H1 (cell line): ENCODE data around the gene GULP1. TPM values are rescaled to one million over a fixed set of nuclear protein-coding genes. Genes with fewer than 3 reads are reported as not detected.

ENCODE experiments used
- CTCF ChIA-PET: fragments of 300-600 bp; sonication (Branson Sonifier 250); formaldehyde crosslinking; loops from one replicate; lab custom pipeline; 2021; ENCODE audit not compliant: partially characterized antibody; lab: Charles Lee
- POLR2A ChIA-PET: fragments of 300-600 bp; sonication (Branson Sonifier 250); formaldehyde crosslinking; loops from one replicate; lab custom pipeline; 2021; ENCODE audit warnings: inconsistent platforms; ENCODE audit not compliant: partially characterized antibody; lab: Charles Lee
- DNase-seq, 2 experiments: peaks; one replicate each; pipeline versions ENCODE4 v3.0.0 to v3.0.0-alpha.2; 2010 to 2022; ENCODE audit warnings: low spot score in 2 of 2, low read depth in 1 of 2, mixed read lengths in 1 of 2
- FAIRE-seq: peaks from 2 replicates; lab custom pipeline; 2011; peaks lifted over from hg19 to GRCh38; lab: Jason Lieb, UNC
- H2AFZ ChIP-seq: 2 replicates; pipeline ENCODE4 v1.8.1; 2012; ENCODE audit warnings: low read length, inconsistent platforms
- H2AK5ac ChIP-seq: 2 replicates; pipeline ENCODE4 v1.6.1; 2013; ENCODE audit warnings: low read depth, low read length
- H2BK120ac ChIP-seq: replicated peaks from 2 replicates; pipeline ENCODE3; 2013; ENCODE audit warnings: low read depth, low read length, inconsistent platforms
- H2BK12ac ChIP-seq: 2 replicates; pipeline ENCODE4 v1.6.1; 2013; ENCODE audit warnings: low read depth, low read length
- H2BK15ac ChIP-seq: 2 replicates; pipeline ENCODE4 v1.6.1; 2013; ENCODE audit warnings: low read length
- H2BK20ac ChIP-seq: 2 replicates; pipeline ENCODE4 v1.6.1; 2013; ENCODE audit warnings: low read length
- H2BK5ac ChIP-seq: 2 replicates; pipeline ENCODE4 v1.6.1; 2013; ENCODE audit warnings: low read depth, low read length
- H3K14ac ChIP-seq: 2 replicates; pipeline ENCODE4 v1.6.1; 2013; ENCODE audit warnings: inconsistent platforms; ENCODE audit not compliant: insufficient read length
- H3K18ac ChIP-seq: 2 replicates; pipeline ENCODE4 v1.6.1; 2013; ENCODE audit warnings: low read length; ENCODE audit errors: extremely low read depth
- H3K23ac ChIP-seq: 2 replicates; pipeline ENCODE4 v1.6.1; 2013; ENCODE audit warnings: inconsistent platforms; ENCODE audit not compliant: insufficient read length
- H3K23me2 ChIP-seq: 2 replicates; pipeline ENCODE4 v1.6.1; 2013; ENCODE audit warnings: low read depth, low read length
- H3K27ac ChIP-seq: 2 replicates; pipeline ENCODE4 v1.6.1; 2011; ENCODE audit warnings: low read depth, low read length, inconsistent platforms
- H3K27me3 ChIP-seq, 4 experiments: replicated peaks in 1 of 4; 1 replicate in 1 of 4; 2 replicates in 3 of 4; pipeline versions ENCODE4 v1.6.1 to v1.8.1; 2011 to 2013; ENCODE audit warnings: low read length in 3 of 4, mild to moderate bottlenecking in 3 of 4, inconsistent platforms in 2 of 4, mixed read lengths in 2 of 4, moderate library complexity in 1 of 4; ENCODE audit not compliant: control insufficient read depth in 3 of 4, insufficient read depth in 3 of 4; ENCODE audit errors: extremely low read depth in 1 of 4
- H3K36me3 ChIP-seq, 4 experiments: 2 replicates each; pipeline versions ENCODE4 v1.6.1 to v1.8.1; 2011 to 2013; ENCODE audit warnings: mild to moderate bottlenecking in 4 of 4, low read length in 3 of 4, moderate library complexity in 2 of 4, control low read depth in 1 of 4, inconsistent platforms in 1 of 4; ENCODE audit not compliant: insufficient read depth in 4 of 4, control insufficient read depth in 2 of 4
- H3K4ac ChIP-seq: replicated peaks from 2 replicates; pipeline ENCODE3; 2013; ENCODE audit warnings: low read length, low read depth, mixed read lengths, inconsistent platforms; ENCODE audit not compliant: insufficient read length
- H3K4me1 ChIP-seq, 4 experiments: replicated peaks in 1 of 4; 1 replicate in 1 of 4; 2 replicates in 3 of 4; pipeline versions ENCODE4 v1.6.1 to v1.8.1; 2011 to 2013; ENCODE audit warnings: low read length in 3 of 4, inconsistent platforms in 2 of 4, mixed read lengths in 1 of 4; ENCODE audit not compliant: insufficient read depth in 4 of 4, control insufficient read depth in 3 of 4
- H3K4me2 ChIP-seq, 2 experiments: 2 replicates each; pipeline versions ENCODE4 v1.6.1 to v1.8.1; 2011 to 2013; ENCODE audit warnings: low read depth in 2 of 2, low read length in 2 of 2, control low read depth in 1 of 2, inconsistent platforms in 1 of 2, mild to moderate bottlenecking in 1 of 2; ENCODE audit not compliant: insufficient read depth in 1 of 2
- H3K4me3 ChIP-seq, 4 experiments: fragments of 200-600, 300-600 bp in 1 of 4; sonication (generic), shearing (Covaris generic), sonication (Bioruptor Twin) in 1 of 4; 2 replicates each; pipeline versions ENCODE4 v1.5.1 to v1.8.1; 2011 to 2016; ENCODE audit warnings: low read length in 4 of 4, low read depth in 3 of 4, control low read depth in 2 of 4, inconsistent platforms in 2 of 4, mild to moderate bottlenecking in 2 of 4, mixed read lengths in 1 of 4, moderate library complexity in 1 of 4; ENCODE audit not compliant: insufficient read depth in 2 of 4; ENCODE audit errors: extremely low read depth in 1 of 4
- H3K56ac ChIP-seq: replicated peaks from 2 replicates; pipeline ENCODE3; 2013; ENCODE audit warnings: low read depth, mild to moderate bottlenecking, mixed read lengths, low read length, inconsistent platforms; ENCODE audit not compliant: insufficient read length
- H3K79me1 ChIP-seq: 2 replicates; pipeline ENCODE4 v1.6.1; 2013; ENCODE audit warnings: low read depth, low read length, control low read depth
- H3K79me2 ChIP-seq, 2 experiments: 2 replicates each; pipeline versions ENCODE4 v1.6.1 to v1.8.1; 2012 to 2013; ENCODE audit warnings: low read length in 2 of 2, mild to moderate bottlenecking in 2 of 2, inconsistent platforms in 1 of 2; ENCODE audit not compliant: insufficient read depth in 2 of 2, control insufficient read depth in 1 of 2
- H3K9ac ChIP-seq, 4 experiments: replicated peaks in 1 of 4; 1 replicate in 1 of 4; 2 replicates in 3 of 4; pipeline versions ENCODE4 v1.6.1 to v1.8.1; 2011 to 2013; ENCODE audit warnings: low read depth in 3 of 4, low read length in 3 of 4, control low read depth in 2 of 4, mild to moderate bottlenecking in 2 of 4, moderate library complexity in 2 of 4, inconsistent platforms in 1 of 4; ENCODE audit errors: extremely low read depth in 1 of 4
- H3K9me3 ChIP-seq, 2 experiments: 2 replicates each; pipeline versions ENCODE4 v1.6.1 to v1.8.1; 2012 to 2013; ENCODE audit warnings: mild to moderate bottlenecking in 2 of 2, moderate library complexity in 2 of 2, control low read depth in 1 of 2, inconsistent platforms in 1 of 2, low read depth in 1 of 2, low read length in 1 of 2, mixed read lengths in 1 of 2; ENCODE audit not compliant: insufficient read depth in 2 of 2
- H4K20me1 ChIP-seq, 2 experiments: replicated peaks in 1 of 2; 2 replicates each; pipeline versions ENCODE3 to v1.8.1; 2011 to 2013; ENCODE audit warnings: inconsistent platforms in 2 of 2, low read length in 2 of 2, mild to moderate bottlenecking in 1 of 2; ENCODE audit not compliant: insufficient read depth in 2 of 2, control insufficient read depth in 1 of 2
- H4K5ac ChIP-seq: 2 replicates; pipeline ENCODE4 v1.6.1; 2013; ENCODE audit warnings: low read length, low read depth, mixed read lengths, inconsistent platforms; ENCODE audit not compliant: insufficient read length
- H4K8ac ChIP-seq: 2 replicates; pipeline ENCODE4 v1.8.0; 2013; ENCODE audit warnings: mild to moderate bottlenecking, moderate library complexity, low read length, inconsistent platforms; ENCODE audit not compliant: insufficient read depth; ENCODE audit errors: extremely low read depth
- H4K91ac ChIP-seq: replicated peaks from 2 replicates; pipeline ENCODE3; 2013; ENCODE audit warnings: low read length, mixed read lengths, inconsistent platforms; ENCODE audit not compliant: insufficient read length
- CBX5 ChIP-seq: fragments of 300-800, 300-1000 bp; sonication (generic); IDR thresholded peaks from 2 replicates; pipeline ENCODE4 v1.7.1; 2016; ENCODE audit warnings: antibody characterized with exemption, low read length, low read depth
- GTF2F1 ChIP-seq: IDR thresholded peaks from 2 replicates; pipeline ENCODE4 v1.6.1; 2012; ENCODE audit warnings: low read depth, low read length, improper control_type of control experiment, borderline replicate concordance
- KDM5A ChIP-seq: fragments of 200-600 bp; IDR thresholded peaks from 2 replicates; pipeline ENCODE4 v1.7.1; 2012; ENCODE audit warnings: mild to moderate bottlenecking, low read length, inconsistent platforms, mixed read lengths
- TCF12 ChIP-seq: IDR thresholded peaks from 2 replicates; pipeline ENCODE4 v1.6.1; 2011; ENCODE audit warnings: low read depth, mild to moderate bottlenecking, low read length
- WGBS, 2 experiments: shearing (Covaris generic) in 1 of 2; methylation state at CpG; one replicate each; pipeline versions ENCODE4 v1.1.6 to v1.1.7; 2013 to 2015; ENCODE audit warnings: low lambda C conversion rate in 2 of 2, mixed read lengths in 2 of 2, inconsistent platforms in 1 of 2, low coverage in 1 of 2, missing lambda C conversion rate in 1 of 2; ENCODE audit not compliant: insufficient replicate concordance in 2 of 2, insufficient coverage in 1 of 2, insufficient read length in 1 of 2; ENCODE audit errors: extremely low coverage in 1 of 2, missing lambda C conversion rate in 1 of 2; 5-methylcytosine and 5-hydroxymethylcytosine counted together
- polyA plus RNA-seq, 7 experiments: library from polyadenylated mRNA; depleted of rRNA in 3 of 7; stranded (reverse) in 5 of 7; unstranded in 2 of 7; fragments of >200 nt in 5 of 7; fragments of 200-250 nt in 2 of 7; gene quantifications; 1 replicate in 5 of 7; 2 replicates in 1 of 7; 4 replicates in 1 of 7; pipeline versions ENCODE4 v1.2.1 to v1.2.3, GENCODE V29; 2011 to 2013; ENCODE audit warnings: missing spikeins in 2 of 7, mixed read lengths in 2 of 7
- total RNA-seq: library from RNA; stranded (reverse); fragmentation: NEBNext Ultra II Directional; extraction: Animal tissue kit (Norgen Biotek cat#: 25700); gene quantifications from 2 replicates; pipeline ENCODE4 v1.2.1, GENCODE V29; 2021
- TF ChIP-seq, protein P1 (sequence below): IDR thresholded peaks from 2 replicates; pipeline ENCODE4 v1.6.1; 2012; ENCODE audit warnings: inconsistent platforms

Gene GULP1
- total and polyA plus RNA-seq, 2 of the 8 experiments (the other 6 are each of a cell fraction or from before 2014, with no cell fraction given): 69.7 to 139 TPM

- Histone ChIP-seq H3K56ac (no peak overlapping the region), H3K14ac (no peak overlapping the region), H3K27me3 (no peaks in the 10 kb centered on the region), H2AFZ (no peak overlapping the region; the same call in 1 of the 2 replicates), H3K27ac (no peak overlapping the region), H2BK120ac (no peak overlapping the region), H3K18ac (no peak overlapping the region), H2BK5ac (no peak overlapping the region), H4K5ac (no peak overlapping the region), H3K23me2 (no peaks in the 10 kb centered on the region; the same call in 1 of the 2 replicates), H2BK20ac (no peak overlapping the region), H3K9ac (no peak overlapping the region; a peak in 1 of 7 replicates), H2BK15ac (no peak overlapping the region), H2BK12ac (no peak overlapping the region), H3K4me2 (no peak overlapping the region), H3K4ac (no peak overlapping the region), H4K20me1 (no peaks in the 10 kb centered on the region), H3K79me2 (no peaks in the 10 kb centered on the region), H3K79me1 (no peaks in the 10 kb centered on the region), H3K36me3 (no peaks in the 10 kb centered on the region), H3K4me3 (no peak overlapping the region), H4K91ac (no peak overlapping the region), H4K8ac (no peak overlapping the region), H3K23ac (no peak overlapping the region), H3K4me1 (no peaks in the 10 kb centered on the region), H2AK5ac (no peak overlapping the region), H3K9me3 (no peaks in the 10 kb centered on the region)
- POLR2A ChIA-PET: no interaction called here
- no peak for DNase-seq
- FAIRE-seq: no peak
- TF ChIP-seq KDM5A (no peak), TCF12 (no peak), GTF2F1 (no peak), CBX5 (no peak)
- TF ChIP-seq, protein P1, sequence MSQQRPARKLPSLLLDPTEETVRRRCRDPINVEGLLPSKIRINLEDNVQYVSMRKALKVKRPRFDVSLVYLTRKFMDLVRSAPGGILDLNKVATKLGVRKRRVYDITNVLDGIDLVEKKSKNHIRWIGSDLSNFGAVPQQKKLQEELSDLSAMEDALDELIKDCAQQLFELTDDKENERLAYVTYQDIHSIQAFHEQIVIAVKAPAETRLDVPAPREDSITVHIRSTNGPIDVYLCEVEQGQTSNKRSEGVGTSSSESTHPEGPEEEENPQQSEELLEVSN: no peak
- CTCF ChIA-PET: interaction anchor here (0.6 kb wide), 1 partner anchor 147 kb away, joined by 3 read pairs; no protein-coding TSS in a partner anchor
- 93% methylated on average over 4 of the region's 4 CpGs; no CpG with 5 or more reads in 1 of the 2 experiments for WGBS, 2 experiments
Observed at GRCh38 chr2:188619146-188619545, 327.5 kb downstream of the GULP1 start.
